NB4 (cell line): ENCODE results near the gene BICD1.

Experiments
- MYC ChIP-seq: IDR thresholded peaks from 2 replicates; pipeline ENCODE4 v1.6.1; 2011; ENCODE audit warnings: low read depth, low read length
- POLR2A ChIP-seq: IDR thresholded peaks from 2 replicates; pipeline ENCODE4 v1.6.1; 2011; ENCODE audit warnings: mild to moderate bottlenecking; ENCODE audit not compliant: insufficient read length; ENCODE audit errors: extremely low read depth
- TF ChIP-seq, protein P1 (sequence below): IDR thresholded peaks from one replicate; pipeline ENCODE4 v1.5.1; 2012; ENCODE audit warnings: low read depth, low read length
- TF ChIP-seq, protein P2 (sequence below): IDR thresholded peaks from 2 replicates; pipeline ENCODE4 v1.6.1; 2011; ENCODE audit warnings: low read depth, low read length

DNA sequence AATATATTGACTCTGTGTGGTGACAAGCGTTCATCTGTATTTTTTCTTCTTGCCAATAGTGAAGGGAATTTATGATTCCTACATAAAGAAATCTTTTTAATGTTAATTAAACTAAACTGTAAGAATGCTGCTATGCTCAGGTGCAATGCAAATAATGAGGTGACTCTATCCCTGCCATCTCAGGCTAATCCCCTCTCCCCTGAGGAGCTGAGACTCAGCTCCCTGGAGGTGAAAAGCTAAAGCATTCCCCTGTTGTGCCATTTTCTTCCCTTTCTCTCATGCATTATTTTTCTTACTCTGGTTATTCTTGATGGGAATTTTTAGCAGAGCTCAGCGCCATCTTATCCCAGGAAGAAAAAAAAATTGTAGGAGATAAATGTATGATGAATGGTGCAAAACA lies 178.8 kb downstream of the BICD1 start:
- TF ChIP-seq, protein P1, sequence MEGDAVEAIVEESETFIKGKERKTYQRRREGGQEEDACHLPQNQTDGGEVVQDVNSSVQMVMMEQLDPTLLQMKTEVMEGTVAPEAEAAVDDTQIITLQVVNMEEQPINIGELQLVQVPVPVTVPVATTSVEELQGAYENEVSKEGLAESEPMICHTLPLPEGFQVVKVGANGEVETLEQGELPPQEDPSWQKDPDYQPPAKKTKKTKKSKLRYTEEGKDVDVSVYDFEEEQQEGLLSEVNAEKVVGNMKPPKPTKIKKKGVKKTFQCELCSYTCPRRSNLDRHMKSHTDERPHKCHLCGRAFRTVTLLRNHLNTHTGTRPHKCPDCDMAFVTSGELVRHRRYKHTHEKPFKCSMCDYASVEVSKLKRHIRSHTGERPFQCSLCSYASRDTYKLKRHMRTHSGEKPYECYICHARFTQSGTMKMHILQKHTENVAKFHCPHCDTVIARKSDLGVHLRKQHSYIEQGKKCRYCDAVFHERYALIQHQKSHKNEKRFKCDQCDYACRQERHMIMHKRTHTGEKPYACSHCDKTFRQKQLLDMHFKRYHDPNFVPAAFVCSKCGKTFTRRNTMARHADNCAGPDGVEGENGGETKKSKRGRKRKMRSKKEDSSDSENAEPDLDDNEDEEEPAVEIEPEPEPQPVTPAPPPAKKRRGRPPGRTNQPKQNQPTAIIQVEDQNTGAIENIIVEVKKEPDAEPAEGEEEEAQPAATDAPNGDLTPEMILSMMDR: no peak
- TF ChIP-seq POLR2A (no peak), MYC (no peak)
- TF ChIP-seq, protein P2, sequence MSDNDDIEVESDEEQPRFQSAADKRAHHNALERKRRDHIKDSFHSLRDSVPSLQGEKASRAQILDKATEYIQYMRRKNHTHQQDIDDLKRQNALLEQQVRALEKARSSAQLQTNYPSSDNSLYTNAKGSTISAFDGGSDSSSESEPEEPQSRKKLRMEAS: no peak
